ENCODE data around the gene ATP6V0A4.

GRCh38 chr7:138670594-138670993, 127.4 kb downstream of the ATP6V0A4 start:
- TF ChIP-seq CTCF (IDR thresholded peaks at IDR 0.05) (no peak), POLR2A (IDR thresholded peaks at IDR 0.05) (no peak)

All from upper lobe of left lung (tissue), 4 donors.